Kidney tubule cell (primary cell): Measurements from ENCODE around the gene ZNF443.
"Not testable (repeated sequence)": the region's sequence is repeated elsewhere in the genome, so short reads cannot be mapped to it uniquely, and the experiment has no call there.

Experiments
- DNase-seq: peaks from one replicate; pipeline ENCODE4 v3.0.0-alpha.2; 2018; ENCODE audit warnings: low spot score

ZNF443 gene

DNA sequence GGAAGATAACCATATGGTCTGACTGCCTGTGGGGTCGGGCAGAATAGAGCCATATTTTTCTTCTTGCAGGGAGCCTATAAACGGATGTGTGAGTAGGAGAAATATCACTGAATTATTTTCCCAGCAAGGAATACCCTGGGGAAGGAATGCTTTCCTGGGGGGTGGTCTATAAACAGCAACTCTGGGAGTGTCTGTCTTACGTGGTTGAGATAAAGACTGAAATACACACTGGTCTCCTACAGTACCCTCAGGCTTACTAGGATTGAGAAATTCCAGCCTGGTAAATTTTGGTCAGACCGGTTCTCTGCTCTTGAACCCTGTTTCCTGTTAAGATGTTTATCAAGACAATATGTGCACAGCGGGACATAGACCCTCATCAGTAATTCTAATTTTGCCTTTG lies 23.5 kb downstream of the ZNF443 start:
- DNase-seq, result not testable (repeated sequence)

DNA sequence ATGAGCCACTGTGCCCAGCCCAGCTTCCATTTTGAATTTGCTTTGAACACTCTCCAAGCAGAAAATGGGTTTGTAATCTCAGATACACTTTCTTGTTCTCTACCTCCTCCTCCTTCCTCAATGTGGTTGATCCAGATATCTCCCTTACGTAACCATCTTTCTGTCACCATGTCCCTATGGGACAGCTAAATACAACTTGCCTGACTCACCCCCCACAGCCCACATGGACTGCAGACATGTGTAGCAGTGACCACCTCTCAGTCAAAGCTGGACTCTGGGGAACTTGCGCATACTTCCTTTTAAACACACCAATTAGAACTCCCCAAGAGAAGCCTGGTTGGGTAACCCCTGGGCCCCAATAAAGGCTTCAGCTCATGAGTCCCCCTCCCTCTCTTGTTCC lies 28.9 kb downstream of the ZNF443 start:
- DNase-seq, result no peak

DNA sequence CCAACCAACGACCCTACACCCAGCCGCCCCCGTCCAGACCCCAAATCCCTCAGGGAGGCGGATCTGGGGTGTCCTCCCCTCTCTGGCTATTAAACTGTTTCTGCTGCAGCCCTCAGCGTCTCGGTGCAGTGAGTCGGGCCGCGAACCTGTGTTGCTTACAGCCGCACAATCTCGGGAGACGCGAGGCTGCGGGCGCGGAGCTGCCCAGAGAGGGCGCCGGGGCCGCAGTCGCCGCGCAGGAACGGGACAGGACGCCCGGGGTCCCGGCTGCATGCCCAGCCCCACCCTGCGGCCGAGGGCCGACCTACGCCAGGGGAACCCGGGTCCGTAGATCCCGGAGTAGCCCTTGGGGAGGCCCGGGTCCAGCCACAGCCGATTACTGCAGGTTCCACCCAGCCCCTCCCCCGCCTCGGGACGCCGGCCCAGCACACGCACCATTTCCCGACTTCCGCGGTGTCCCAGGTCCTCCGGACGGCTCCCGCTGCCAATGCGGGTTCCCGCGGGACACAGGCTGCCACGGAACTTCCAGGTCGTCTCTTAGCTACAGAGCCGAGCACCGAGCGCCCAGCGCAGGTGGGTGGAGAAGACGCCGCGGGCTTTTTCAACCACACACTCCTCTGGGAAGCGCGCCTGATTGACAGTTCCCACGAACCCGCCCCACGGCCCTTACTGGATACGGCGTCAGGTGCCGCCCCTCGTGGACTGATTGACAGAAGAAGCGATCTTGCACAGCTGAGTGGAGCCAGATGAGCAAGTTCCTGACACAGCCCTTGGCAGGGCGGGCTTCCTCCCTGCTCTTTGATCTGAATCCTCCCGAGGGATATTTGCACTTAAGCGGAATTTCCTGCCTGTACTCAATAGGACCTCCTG lies 40.0 kb downstream of the ZNF443 start, which contains the start of gene ZNF799:
ZNF799 (minus strand) TSS at position 639 of the 870 bp plus-strand sequence; CDS start at position 438, 201 bp downstream.
- DNase-seq, result peak; percentile 99

DNA sequence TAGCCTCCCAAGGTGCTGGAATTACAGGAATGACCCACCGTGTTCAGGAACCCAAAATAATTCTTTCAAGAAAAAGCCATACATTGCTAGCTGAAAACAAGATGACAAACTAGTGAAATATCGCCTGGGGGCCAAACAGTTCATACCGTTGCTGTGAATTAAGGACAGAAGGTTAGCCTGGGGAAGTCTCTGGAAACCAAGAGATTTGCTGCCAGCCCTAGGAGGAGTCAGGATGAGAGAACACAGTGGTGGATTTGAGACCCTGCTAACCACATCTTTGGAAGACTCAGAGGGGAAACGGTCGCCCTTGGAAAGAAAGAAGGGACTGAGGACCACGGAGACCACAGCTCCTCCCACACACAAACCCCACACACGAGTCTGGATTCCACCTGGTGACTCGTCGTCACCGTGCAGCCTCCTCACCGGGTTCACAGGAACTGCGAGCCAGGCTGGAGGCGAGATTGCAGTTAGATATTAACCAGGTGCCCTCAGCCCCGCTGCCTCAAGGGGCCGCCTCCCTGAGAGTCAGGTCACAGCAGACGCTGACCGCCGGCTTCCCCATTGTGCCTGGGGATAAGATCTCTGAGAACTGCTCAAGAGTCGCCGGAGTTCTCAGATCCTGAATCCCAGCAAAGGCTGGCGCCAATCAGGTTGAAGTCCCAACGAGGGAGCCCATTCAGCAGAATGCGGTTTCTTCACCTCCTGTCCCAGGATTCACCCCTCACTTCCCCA lies 40.8 kb downstream of the ZNF443 start:
- DNase-seq, result peak; percentile 59

DNA sequence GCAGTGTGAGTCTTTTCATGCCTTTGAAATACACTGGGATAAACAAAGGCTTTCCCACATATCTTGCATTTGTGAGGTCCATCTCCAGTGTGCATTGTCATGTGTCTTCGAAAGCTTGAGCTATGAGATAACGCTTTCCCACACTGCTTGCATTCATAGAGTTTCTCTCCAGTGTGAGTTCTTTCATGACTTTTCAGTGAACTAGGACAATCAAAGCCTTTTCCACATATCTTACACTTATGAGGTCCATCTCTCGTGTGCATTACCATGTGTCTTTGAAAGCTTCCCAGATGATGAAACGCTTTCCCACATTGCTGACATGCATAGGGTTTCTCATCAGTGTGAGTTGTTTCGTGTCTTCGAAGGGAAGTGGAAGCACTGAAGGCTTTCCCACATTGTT lies 49.7 kb downstream of the ZNF443 start:
- not testable (repeated sequence) for DNase-seq

DNA sequence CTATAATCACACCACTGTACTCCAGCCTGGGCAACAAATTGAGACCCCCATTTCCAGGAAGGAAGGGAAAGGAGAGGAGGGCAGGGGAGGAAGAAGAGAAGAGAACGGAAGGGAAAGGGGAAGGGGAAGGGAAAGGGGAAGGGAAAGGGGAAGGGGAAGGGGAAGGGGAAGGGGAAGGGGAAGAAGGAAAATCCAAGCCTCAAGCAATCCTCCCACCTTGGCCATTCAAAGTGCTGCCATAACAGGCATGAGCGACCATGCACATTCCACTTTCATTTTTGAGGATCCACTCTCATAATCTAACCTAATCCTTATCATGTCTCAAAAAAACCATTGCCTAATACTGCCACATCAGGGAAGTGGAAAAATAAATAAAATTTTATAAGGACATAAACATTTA lies 54.5 kb downstream of the ZNF443 start:
- not testable (repeated sequence) for DNase-seq

DNA sequence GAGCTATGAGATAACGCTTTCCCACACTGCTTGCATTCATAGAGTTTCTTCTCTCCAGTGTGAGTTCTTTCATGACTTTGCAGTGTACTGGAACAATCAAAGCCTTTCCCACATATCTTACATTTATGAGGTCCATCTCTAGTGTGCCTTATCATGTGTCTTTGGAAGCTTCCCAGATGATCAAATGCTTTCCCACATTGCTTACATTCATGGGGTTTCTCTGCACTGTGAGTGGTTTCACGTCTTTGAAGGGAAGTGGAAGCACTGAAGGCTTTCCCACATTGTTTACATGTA lies 60.4 kb downstream of the ZNF443 start:
- DNase-seq, result no peak

DNA sequence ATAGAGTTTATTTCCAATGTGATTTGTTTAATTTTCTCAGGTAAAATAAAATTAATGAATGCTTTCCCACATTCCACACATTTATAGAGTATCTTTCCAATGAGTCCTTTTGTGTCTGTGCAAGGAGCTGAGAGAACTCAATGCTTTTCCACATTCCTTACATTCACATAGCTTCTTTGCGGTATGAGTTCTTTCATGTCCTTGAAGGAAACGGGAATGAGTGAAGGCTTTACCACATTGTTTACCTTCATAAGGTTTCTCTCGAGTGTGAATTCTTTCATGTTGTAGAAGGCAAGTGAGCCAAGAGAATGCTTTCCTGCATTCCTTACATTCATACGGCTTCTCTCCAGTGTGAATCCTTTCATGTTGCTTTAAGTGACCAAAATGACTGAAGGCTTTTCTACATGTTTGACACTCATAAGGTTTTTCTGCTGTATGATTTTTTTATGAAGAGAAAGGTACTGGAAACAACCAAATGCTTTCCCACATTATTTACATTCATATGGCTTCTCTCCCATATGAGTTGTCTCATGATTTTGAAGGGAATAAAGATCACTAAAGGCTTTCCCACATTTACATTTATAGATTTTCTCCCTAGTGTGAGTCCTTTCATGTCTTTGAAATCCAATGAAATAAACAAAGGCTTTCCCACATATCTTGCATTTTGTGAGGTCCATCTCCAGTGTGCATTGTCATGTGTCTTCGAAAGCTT lies 60.9 kb downstream of the ZNF443 start:
- no peak for DNase-seq
